Activated CD4-positive, alpha-beta T cell treated with anti-CD3 and anti-CD28 coated beads, Interleukin-2, amount 50 U/mL, for 24 hours (primary cell): ENCODE data around the gene BID.

Source experiments
- DNase-seq, 2 donors: peaks; one replicate each; pipeline ENCODE4 v3.0.0-alpha.2; 2020; ENCODE audit warnings: low read depth in 1 of 2, low spot score in 1 of 2

BID gene

GRCh38 chr22:17784776-17785175 lies 10.5 kb upstream of the BID start:
- no peak for DNase-seq

- DNase-seq = no peak
Measured at GRCh38 chr22:17783773-17784480, 9.7 kb upstream of the BID start.

GRCh38 chr22:17783312-17783711 lies 9.0 kb upstream of the BID start:
- no peak for DNase-seq

- no peak for DNase-seq
Measured at GRCh38 chr22:17782621-17783020, 8.4 kb upstream of the BID start.

- DNase-seq = no peak
Measured at GRCh38 chr22:17782158-17782557, 7.9 kb upstream of the BID start.

GRCh38 chr22:17781319-17782031 lies 7.2 kb upstream of the BID start:
- peak; percentile 30 to 60 for DNase-seq

GRCh38 chr22:17780741-17781318 lies 6.6 kb upstream of the BID start:
- DNase-seq = no peak

GRCh38 chr22:17780116-17780740 lies 6.0 kb upstream of the BID start:
- no peak for DNase-seq

GRCh38 chr22:17779286-17780115 lies 5.2 kb upstream of the BID start:
- no peak for DNase-seq

- no peak for DNase-seq
Measured at GRCh38 chr22:17778412-17778976, 4.2 kb upstream of the BID start.

GRCh38 chr22:17777717-17778044 lies 3.4 kb upstream of the BID start:
- DNase-seq = no peak

- peak; percentile 34 to 60 for DNase-seq
Measured at GRCh38 chr22:17777005-17777716, 2.9 kb upstream of the BID start.

- DNase-seq = no peak
Measured at GRCh38 chr22:17775781-17776465, 1.7 kb upstream of the BID start.

- DNase-seq = no peak
Measured at GRCh38 chr22:17774926-17775685, 837 bp upstream of the BID start.

GRCh38 chr22:17773606-17774205 lies 563 bp downstream of the BID start:
- DNase-seq = no peak

GRCh38 chr22:17772958-17773605 lies 1.2 kb downstream of the BID start:
- no peak for DNase-seq

- no peak for DNase-seq
Measured at GRCh38 chr22:17772249-17772957, 1.9 kb downstream of the BID start.
